Activated T-helper 17 cell treated with anti-CD3 and anti-CD28 coated beads, Interleukin-2, amount 50 U/mL, for 72 hours (primary cell): ENCODE measurements around the gene EFNA1. TPM values are rescaled to one million over a fixed set of nuclear protein-coding genes. Genes with fewer than 3 reads are reported as not detected.
"Not testable (repeated sequence)": the region's sequence is repeated elsewhere in the genome, so short reads cannot be mapped to it uniquely, and the experiment has no call there.

Experiments used
- ATAC-seq: fragments of 150-1000 bp; cut with Tn5 transposase; replicated peaks from 2 replicates; pipeline ENCODE4 v1.10.0; 2021; ENCODE audit warnings: mild to moderate bottlenecking, moderate library complexity
- H3K27ac Mint-ChIP-seq: one replicate; pipeline ENCODE4 v1.8.0; 2022; ENCODE audit warnings: mixed read lengths
- H3K27me3 Mint-ChIP-seq: one replicate; pipeline ENCODE4 v1.8.0; 2022; ENCODE audit warnings: mixed read lengths
- H3K36me3 Mint-ChIP-seq: one replicate; pipeline ENCODE4 v1.8.0; 2022; ENCODE audit warnings: low read depth, mild to moderate bottlenecking, mixed read lengths
- H3K4me1 Mint-ChIP-seq: one replicate; pipeline ENCODE4 v1.8.0; 2022; ENCODE audit warnings: mixed read lengths
- H3K4me3 Mint-ChIP-seq: one replicate; pipeline ENCODE4 v1.8.0; 2022; ENCODE audit warnings: mild to moderate bottlenecking, mixed read lengths
- H3K9me3 Mint-ChIP-seq: one replicate; pipeline ENCODE4 v1.8.0; 2022; ENCODE audit warnings: mixed read lengths
- total RNA-seq, 2 donors: library from RNA; stranded (reverse); gene quantifications; one replicate each; pipeline ENCODE4 v1.2.3, GENCODE V29; 2022

Gene EFNA1
- total RNA-seq, 2 donors from 2014 or later: 0.48 TPM; not detected in 1

DNA sequence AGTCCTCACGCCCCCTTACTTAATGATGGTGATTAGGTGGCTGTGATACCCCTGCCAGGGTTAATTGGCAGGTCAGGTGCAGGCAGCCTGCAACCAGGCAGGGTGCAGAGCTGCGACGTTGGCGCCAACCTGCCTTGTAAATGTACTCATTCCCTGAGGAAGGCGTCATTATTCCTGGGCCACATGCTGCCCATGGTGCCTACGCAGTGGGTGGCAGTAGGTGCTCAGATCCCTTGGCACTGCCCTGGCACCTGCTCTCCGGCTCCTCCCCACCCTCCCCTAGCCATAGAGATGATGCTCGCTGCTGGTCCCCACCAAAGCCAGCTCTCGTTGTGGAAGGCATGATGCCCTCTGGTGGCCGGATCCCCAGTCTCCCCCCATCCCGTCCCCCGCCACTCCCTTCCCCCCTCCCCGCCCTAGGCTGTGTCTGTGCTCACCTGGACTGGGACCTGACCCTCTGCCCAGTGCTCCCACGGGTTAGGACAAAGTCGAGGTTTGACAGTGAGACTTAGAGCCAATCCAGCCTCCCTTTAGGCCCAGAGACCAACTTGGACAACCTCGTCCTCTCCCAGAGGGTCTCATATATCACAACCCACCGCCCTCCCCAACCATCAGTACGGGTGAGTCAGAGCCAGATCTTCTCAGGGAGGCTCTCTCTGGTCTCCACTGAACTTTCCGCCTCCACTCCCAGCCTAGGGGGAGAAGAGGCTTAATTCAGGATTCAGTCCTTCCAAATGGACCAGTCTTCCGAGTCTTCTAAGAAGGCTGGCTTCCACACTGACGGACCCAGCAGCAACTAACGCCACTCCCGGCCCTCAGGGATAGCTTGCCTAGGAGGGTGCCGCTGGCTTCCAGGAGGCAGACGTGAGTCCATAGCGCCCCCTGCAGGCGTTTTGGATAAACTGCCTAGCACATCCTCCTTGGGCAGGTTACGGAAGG, 39.8 kb downstream of the EFNA1 start:
- no peaks in the 10 kb centered on the region for H3K9me3 Mint-ChIP-seq
- H3K27me3 Mint-ChIP-seq: no peaks in the 10 kb centered on the region
- H3K36me3 Mint-ChIP-seq: peaks cover 36% of the 10 kb centered on the region
- peak overlapping the region; percentile 67 for H3K4me3 Mint-ChIP-seq
- peak; percentile 86 for ATAC-seq
- H3K27ac Mint-ChIP-seq: peak overlapping the region; percentile 30
- peaks cover 16% of the 10 kb centered on the region for H3K4me1 Mint-ChIP-seq

DNA sequence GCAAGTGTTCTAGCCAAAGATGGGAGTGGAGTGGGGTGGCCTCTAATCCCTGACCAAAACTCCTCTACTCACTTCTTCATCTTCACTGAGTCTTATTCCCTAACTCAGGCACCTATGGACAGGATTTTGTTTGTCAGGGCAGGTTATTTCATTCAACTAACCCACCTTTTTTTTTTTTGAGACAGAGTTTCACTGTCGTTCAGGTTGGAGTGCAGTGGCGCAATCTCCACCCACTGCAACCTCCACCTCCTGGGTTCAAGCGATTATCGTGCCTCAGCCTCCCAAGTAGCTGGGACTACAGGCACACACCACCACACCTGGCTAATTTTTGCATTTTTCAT, 40.4 kb downstream of the EFNA1 start:
- ATAC-seq, H3K9me3 Mint-ChIP-seq, H3K27me3 Mint-ChIP-seq: not testable (repeated sequence)
- Mint-ChIP-seq H3K27ac (peak overlapping the region; percentile 30), H3K4me1 (peaks cover 16% of the 10 kb centered on the region), H3K4me3 (peak overlapping the region; percentile 67), H3K36me3 (peaks cover 40% of the 10 kb centered on the region)

DNA sequence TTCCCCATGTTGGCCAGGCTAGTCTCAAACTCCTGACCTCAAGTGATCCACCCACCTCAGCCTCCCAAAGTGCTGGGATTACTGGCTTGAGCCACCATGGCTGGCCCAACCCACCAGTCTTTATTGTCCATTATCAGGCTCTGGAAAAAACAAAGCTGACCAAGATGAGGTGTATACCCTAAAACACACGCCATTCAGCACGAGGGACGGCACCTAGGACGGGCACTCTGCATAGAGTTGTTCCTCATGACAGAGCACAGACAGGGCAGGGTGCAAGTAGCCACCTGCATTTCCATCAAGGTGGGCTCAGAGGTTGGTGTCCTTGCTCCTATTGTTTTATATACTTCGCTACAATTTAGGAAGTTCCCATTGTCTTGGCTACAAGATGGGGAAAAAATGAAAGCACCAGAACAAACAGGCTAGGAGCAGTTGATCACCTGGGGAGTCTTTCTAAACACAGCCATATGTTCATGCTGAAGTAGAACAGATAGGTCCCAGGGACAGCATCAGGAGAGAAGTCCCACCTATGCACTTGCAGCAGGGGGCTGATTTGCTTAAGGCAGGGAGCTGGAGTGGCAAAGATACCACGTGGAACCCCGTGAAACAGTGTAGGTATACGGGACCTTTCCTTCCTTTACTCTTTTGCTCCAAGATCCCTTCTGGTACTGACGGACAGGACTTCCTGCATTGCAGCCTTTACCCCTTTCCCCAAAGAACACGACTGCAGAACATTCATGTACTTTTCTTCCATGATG, 41.0 kb downstream of the EFNA1 start:
- H3K27ac Mint-ChIP-seq: no peak overlapping the region

DNA sequence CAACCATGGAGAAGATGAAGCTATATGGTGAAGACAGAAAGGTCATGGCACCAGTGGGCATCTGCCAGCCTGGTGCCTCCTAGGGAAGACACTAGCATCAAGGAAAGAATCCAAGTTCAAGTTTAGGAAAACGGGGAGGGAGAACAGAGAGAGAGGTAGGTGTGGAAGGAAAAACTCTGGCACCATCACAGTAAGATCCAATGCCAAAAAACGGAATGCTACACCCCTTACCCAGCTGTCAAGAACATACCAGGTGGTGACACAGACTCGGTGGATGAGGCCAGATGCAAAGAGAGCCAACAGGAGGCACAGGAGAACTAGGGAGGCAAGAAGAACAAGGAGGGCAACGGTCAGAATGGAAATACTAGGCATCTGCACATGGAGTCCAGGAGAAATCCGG, 41.9 kb downstream of the EFNA1 start:
- no peaks in the 10 kb centered on the region for H3K27me3 Mint-ChIP-seq
- H3K9me3 Mint-ChIP-seq: no peaks in the 10 kb centered on the region
- H3K4me3 Mint-ChIP-seq: no peak overlapping the region
- no peak for ATAC-seq
- H3K27ac Mint-ChIP-seq: no peak overlapping the region
- H3K4me1 Mint-ChIP-seq: peaks cover 27% of the 10 kb centered on the region
- peaks cover 49% of the 10 kb centered on the region for H3K36me3 Mint-ChIP-seq

More for the DNA sequence above, 41.0 kb downstream of the EFNA1 start:
- H3K36me3 Mint-ChIP-seq: peaks cover 45% of the 10 kb centered on the region
- peaks cover 22% of the 10 kb centered on the region for H3K4me1 Mint-ChIP-seq
- no peaks in the 10 kb centered on the region for H3K9me3 Mint-ChIP-seq
- no peak for ATAC-seq
- H3K27me3 Mint-ChIP-seq: no peaks in the 10 kb centered on the region
- no peak overlapping the region for H3K4me3 Mint-ChIP-seq

DNA sequence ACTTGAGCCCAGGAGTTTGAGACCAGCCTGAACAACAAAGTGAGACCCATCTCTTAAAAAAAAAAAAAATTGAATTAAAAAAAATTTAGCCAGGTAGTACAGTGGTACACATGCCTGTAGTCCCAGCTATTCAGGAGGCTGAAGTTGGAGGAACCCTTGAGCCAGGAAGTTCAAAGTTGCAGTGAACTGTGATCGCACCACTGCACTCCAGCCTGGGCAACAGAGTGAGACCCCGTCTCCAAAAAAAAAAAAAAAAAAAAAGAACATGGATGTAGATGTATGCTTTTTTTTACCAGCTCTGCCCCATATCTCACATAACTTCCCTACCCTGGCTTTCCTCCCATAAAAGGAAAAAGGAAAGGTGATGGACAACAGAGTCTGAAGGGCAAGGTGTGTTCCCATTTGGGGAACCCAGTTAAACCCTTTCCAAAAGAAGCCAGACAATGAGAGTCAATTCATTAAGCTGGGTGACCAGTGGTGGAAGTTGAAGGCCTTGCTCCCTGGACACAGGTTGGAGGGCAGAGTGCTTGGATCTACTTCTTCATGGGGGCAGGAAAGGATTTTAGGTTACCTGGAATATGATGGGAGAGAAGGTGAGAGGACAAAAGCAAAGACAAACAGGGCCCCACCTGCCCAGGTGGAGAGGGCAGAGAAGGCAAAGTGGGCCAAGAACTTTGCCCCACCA, 42.6 kb downstream of the EFNA1 start:
- H3K27me3 Mint-ChIP-seq: no peaks in the 10 kb centered on the region
- no peaks in the 10 kb centered on the region for H3K9me3 Mint-ChIP-seq
- peaks cover 27% of the 10 kb centered on the region for H3K4me1 Mint-ChIP-seq
- no peak for ATAC-seq
- H3K36me3 Mint-ChIP-seq: peaks cover 49% of the 10 kb centered on the region
- no peak overlapping the region for H3K4me3 Mint-ChIP-seq
- H3K27ac Mint-ChIP-seq: no peak overlapping the region

DNA sequence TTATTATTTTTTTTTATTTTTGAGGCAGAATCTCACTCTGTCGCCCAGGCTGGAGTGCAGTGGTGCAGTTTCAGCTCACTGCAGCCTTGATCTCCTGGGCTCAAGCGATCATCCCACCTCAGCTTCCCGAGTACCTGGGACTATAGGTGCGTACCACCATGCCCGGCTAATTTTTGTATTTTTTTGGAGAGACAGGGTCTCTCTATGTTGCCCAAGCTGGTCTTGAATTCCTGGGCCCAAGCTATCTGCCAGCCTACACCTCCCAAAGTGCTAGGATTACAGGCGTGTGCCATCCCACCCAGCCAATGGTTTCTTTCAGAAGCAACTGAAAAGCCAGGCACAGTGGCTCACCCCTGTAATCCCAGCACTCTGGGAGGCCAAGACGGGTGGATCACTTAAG, 43.1 kb downstream of the EFNA1 start:
- H3K4me3 Mint-ChIP-seq: peak overlapping the region; percentile 100
- ATAC-seq: no peak
- peaks cover 27% of the 10 kb centered on the region for H3K4me1 Mint-ChIP-seq
- no peak overlapping the region for H3K27ac Mint-ChIP-seq
- no peaks in the 10 kb centered on the region for H3K27me3 Mint-ChIP-seq
- H3K36me3 Mint-ChIP-seq: peaks cover 49% of the 10 kb centered on the region
- H3K9me3 Mint-ChIP-seq: no peaks in the 10 kb centered on the region

DNA sequence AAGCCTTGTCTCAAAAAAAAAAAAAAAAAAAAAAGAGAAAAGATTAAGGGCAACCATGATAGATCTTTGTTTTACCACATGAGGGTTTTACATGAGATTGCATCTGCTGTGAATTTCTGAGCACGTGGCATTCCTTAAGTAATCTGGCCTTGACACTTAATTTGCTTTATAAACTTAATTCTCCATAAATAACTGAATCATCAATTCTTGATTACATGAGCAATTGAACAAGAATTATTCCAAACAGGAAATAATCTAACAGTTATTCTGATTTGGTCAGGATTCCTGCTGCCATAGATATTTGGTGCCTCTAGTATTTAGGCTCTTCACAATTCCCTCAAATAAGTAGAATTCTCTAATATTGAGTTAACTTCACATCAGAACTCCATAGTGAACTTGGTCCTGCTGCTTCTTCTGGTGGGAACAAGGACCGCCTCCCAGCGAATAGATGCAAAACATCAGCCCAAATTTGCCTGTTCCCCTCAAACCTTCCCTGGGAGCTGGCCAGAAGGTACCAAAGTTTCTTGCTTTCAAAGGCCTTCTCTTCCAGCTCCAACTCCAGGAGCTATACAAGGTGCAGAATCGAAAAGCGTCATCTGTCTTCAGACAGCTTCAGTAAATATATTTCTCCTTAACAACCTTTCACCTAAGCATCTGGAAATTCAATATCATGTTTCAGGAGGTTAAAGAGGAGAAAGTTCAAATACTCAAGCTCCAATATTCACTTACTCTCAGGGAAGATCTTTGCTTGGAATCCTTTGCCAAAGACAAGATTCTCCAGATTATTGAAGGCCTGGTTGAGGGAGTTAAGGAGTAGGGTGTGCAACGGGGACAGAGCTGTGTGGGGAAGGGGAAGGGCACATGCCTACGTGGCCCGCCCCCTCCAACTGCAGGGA, 44.4 kb downstream of the EFNA1 start:
- Mint-ChIP-seq H3K4me3 (peak overlapping the region; percentile 100), H3K4me1 (peaks cover 34% of the 10 kb centered on the region), H3K27ac (peak overlapping the region; percentile 100), H3K27me3 (no peaks in the 10 kb centered on the region), H3K36me3 (peaks cover 57% of the 10 kb centered on the region), H3K9me3 (no peaks in the 10 kb centered on the region)
- ATAC-seq: peak; percentile 27

DNA sequence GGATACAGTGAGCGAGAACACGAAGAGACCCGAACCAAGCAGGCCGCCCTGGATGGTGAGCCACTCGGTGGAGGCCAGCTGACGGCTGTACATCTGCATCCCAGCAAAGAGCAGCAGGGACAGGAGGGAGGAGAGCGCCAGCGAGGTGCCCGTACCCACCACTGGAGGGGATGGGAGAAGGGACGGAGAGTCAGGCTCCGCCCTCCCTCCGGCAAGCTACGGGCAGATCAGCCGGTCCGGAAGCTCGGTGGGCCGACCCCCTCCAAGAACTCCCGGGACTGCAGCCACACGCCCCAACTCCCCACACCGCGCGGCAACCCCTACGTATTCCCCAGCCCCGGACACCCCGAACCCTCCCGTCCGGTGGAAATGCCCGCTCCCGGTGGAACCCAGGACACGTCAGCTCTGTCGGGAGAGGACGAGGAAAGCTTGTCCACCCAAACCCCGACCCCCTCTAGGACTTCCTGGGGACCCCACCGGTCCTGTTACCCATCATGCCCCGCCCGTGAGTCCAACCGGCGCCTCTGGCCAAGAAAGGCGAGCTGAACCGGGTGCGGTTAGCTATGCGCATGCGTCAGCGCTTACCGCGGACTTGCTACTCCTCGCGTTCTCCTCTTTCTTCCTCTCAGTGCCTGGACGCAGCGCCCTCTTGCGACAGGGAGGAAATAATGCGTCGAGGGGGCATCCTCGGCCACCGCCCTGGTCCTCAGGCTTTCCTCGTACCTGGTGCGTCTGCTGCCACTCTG, 45.2 kb downstream of the EFNA1 start, which contains the start of gene KRTCAP2:
KRTCAP2 (minus strand) TSS at position 573 of the 746 bp plus-strand sequence; CDS start at position 493, 80 bp downstream.
- Mint-ChIP-seq H3K36me3 (peaks cover 65% of the 10 kb centered on the region), H3K27ac (peak within 1 kb of the TSS; percentile 100), H3K27me3 (no peaks in the 10 kb centered on the region), H3K4me3 (peak within 1 kb of the TSS; percentile 100), H3K9me3 (no peaks in the 10 kb centered on the region), H3K4me1 (peaks cover 25% of the 10 kb centered on the region)
- ATAC-seq: peak; percentile 85

DNA sequence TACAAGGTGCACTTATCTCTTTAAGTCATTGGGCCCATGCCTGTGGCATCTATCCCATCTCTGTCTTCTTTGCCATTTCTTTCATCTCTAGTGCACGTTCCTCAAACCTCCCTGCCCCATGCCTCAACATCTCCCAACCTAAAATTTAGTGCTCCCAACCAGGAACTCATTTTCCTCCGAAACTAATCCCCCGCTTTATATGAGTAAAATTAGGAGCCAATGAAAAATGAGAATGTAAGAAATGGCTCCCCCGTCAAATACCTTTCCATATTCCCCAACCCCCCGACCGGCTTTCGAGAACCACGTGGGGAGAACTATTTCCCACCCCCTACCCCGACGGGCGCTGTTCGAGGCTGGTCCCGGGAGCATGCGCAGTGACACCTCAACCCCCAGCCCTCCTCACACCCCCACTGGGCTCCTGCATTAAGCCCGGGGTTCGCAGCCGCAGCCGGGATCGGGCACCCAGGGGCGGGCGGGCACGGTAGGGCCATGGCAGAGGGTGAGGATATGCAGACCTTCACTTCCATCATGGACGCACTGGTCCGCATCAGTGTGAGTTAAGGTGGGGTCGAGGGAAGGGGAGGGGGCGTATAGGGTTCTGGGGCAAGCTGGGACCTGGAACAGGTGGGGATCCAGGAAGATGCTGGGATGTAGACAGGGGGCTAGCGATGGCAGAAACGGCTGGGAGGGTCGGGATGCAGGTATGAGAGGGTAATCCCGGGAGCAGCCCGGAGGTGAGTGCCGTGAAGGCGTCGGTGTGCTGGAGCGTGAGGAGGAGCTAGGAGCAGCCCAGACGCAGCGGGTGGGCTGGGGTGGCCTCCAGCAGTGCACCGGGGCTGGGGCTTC, 46.0 kb downstream of the EFNA1 start, which contains the start of gene TRIM46:
TRIM46 (plus strand) TSS at position 372 of the 846 bp plus-strand sequence; CDS start at position 490, 118 bp downstream.
- peak within 1 kb of the TSS; percentile 100 for H3K4me3 Mint-ChIP-seq

DNA sequence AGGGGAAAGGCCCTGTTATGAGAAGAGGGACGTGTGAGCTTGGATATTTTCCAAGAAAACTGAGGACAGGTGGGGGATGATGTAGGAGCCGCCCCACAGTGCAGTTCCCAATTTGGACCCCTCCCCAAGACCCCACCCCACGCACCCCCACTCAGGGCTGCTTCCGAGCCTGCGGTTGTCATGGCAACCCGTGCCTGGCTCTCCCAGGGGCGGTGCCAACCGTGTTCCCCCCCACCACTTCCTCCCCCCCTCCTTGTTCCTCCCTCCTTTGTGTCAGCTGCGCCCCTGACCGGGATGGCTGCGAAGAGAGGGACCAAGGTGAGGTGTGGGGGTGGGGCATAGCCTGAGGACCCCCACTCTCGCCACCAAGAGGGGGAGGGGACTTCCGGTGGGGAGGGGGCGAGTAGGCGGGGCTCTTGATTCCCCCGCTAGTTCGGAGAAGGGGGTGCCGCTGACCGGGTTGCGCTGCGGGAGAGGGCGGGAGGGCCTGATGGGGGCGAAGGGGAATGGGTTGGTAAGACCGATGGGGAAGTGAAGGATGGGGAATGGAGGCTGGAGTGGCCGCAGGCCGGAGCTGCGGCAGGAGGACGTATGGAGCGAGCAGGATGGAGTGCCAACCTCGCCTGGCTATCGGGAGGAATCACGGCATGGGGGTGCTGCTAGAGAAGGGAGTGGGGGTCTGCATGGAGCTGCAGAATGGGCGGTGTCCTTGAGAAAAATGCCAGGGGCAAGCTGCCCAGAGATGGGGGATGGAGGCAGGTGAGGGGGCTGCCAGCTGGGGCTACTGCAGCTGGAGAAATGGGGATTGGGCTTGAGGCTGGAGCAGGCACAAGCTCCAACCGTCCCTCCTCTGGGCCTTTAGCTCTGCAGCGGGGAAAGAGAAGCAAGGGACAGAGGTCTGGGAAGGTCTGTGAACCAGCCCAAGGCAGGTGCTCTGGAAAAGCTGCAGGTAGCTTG, 46.9 kb downstream of the EFNA1 start:
- ATAC-seq: no peak
- peaks cover 24% of the 10 kb centered on the region for H3K4me1 Mint-ChIP-seq
- peak overlapping the region; percentile 100 for H3K27ac Mint-ChIP-seq
- H3K9me3 Mint-ChIP-seq: no peaks in the 10 kb centered on the region
- H3K27me3 Mint-ChIP-seq: no peaks in the 10 kb centered on the region
- H3K4me3 Mint-ChIP-seq: peak overlapping the region; percentile 100
- H3K36me3 Mint-ChIP-seq: peaks cover 70% of the 10 kb centered on the region

More for the DNA sequence above, 46.0 kb downstream of the EFNA1 start, which contains the start of gene TRIM46:
- ATAC-seq: peak; percentile 57
- no peaks in the 10 kb centered on the region for H3K9me3 Mint-ChIP-seq
- no peaks in the 10 kb centered on the region for H3K27me3 Mint-ChIP-seq
- peaks cover 24% of the 10 kb centered on the region for H3K4me1 Mint-ChIP-seq
- peaks cover 68% of the 10 kb centered on the region for H3K36me3 Mint-ChIP-seq
- peak within 1 kb of the TSS; percentile 100 for H3K27ac Mint-ChIP-seq

DNA sequence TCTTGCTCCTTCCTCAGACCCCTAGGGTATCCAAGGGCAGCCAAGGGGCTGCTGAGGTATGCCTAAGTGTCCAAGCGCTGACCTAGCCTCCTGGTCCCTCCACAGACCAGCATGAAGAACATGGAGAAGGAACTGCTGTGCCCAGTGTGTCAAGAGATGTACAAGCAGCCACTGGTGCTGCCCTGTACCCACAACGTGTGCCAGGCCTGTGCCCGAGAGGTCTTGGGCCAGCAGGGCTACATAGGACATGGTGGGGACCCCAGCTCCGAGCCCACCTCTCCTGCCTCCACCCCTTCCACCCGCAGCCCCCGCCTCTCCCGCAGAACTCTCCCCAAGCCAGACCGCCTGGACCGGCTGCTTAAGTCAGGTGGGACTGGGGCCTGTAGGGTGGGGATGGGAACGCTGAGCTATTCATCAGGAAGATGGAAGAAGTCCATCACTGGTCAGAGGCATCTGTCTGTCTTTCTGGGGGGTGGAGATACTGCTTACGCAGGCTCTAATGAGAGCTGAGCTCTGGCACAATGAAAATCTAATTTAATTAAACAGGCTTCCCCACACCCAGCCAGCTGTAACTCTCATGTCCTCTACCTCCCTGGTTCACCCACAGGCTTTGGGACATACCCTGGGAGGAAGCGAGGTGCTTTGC, 47.7 kb downstream of the EFNA1 start:
- Mint-ChIP-seq H3K4me1 (peaks cover 24% of the 10 kb centered on the region), H3K27me3 (no peaks in the 10 kb centered on the region), H3K36me3 (peaks cover 67% of the 10 kb centered on the region), H3K9me3 (no peaks in the 10 kb centered on the region), H3K27ac (peak overlapping the region; percentile 100), H3K4me3 (peak overlapping the region; percentile 100)
- no peak for ATAC-seq
